ENCODE measurements around the gene AKNA.
"Not testable (repeated sequence)": the region's sequence is repeated elsewhere in the genome, so short reads cannot be mapped to it uniquely, and the experiment has no call there.

The AKNA gene

DNA sequence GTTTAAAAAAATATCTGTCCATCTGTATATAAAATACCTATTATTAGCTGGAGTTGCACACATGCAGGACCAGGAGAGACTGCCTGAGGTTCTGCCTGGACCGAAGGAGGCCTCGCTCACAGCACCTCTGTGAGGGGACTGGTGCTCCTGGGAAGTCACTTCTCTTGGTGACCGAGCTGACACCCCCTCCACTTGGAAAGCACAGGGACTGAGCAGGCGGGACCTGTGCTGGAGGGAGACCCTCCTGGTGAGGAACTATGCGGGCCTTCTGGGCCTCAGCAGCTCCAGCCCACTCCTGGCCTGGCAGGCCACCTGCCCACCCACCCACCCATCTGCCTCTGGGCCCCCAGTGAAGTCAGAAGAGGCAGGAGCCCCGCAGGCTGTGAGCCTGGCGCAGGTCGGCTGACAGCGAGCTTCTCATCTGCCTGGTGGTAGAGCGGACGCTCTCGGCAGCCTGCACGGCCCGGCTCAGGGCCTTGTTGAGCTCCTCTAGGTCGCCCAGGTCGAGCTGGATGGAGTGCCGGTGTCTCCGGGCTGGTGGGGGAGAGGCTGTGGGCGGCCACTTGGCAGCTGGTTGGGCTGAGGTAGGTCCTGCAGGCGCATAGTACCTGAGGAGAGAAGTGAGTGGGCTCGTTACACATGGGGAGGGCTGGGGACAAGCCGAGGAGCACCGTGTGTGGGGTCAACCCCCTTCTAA, 50.9 kb downstream of the AKNA start:
- DNase-seq (ENCODE audit: low spot score), result no peak

DNA sequence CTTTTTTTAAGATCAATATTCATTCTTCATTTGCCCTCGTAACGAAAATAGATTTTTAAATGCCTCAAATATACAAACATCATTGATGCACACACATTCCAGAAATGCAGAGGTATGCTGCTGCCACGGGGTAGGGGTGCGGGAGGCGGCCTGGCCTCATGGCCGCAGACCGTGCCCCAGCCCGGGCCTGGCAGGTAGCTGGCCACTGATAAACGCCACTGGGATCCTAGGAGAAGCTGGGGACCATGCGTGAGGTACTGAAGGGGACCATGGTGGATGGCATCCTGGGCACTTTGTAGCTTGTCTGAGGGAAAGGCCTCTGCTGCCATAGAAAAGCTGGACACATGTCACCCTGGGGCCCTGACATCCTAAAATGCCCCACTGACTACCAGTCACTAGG, 51.6 kb downstream of the AKNA start:
- DNase-seq (ENCODE audit: low spot score), result no peak

DNA sequence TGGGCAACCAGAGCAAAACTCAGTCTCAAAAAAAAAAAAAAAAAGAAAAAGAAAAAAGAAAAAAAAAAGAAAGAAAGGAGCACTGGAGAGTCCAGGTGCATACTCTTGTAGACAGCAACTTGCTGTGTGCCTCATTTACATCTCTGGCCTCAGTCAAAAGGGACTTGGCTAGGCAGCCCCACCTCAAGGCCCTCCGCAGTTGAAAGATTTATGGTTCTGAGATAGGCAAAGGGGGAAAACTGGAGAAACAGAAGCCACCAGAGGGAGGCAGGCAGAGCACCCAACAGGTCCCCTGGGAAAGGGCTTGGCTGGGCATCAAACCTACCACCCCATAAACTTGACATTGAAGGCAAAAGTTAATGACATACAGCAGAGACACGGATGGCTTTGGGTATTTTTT, 52.0 kb downstream of the AKNA start:
- no peak for DNase-seq (ENCODE audit: low spot score)

DNA sequence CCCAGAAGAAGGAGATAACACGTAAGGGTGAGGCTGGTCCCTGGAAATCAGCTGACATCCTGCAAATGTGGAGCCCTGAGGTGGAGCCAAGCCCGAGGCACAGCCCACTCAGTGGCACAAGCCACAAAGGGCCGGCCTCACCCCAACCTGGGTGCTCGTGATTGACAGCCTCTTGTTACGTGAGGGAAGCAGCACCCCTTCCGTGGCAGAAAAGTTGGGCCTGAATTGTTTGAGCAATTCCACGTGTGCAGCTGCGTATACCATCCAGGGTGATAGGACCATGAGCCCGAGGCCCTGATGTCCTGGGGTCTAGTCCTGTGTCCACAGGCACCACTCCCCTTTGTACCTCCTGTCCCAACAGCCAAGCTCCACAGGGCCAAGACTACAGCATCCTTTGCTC, 53.3 kb downstream of the AKNA start:
- no peak for DNase-seq (ENCODE audit: low spot score)

DNA sequence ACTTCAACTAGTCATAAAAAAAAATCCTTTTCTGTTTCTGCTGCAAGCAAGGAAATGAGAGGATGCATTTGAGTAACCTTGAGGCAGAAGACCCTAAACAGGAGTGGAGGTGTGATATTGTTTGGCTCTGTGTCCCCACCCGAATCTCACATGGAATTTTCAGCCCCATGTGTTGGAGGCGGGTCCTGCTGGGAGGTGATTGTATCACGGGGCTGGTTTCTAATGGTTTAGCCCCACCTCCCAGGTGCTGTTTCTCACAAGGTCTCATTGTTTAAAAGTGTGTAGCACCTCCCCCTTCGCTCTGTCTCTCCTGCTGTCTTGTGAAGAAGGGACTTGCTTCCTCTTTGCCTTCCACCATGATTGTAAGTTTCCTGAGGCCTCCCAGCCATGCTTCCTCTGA, 54.1 kb downstream of the AKNA start:
- DNase-seq (ENCODE audit: low spot score), result not testable (repeated sequence)

DNA sequence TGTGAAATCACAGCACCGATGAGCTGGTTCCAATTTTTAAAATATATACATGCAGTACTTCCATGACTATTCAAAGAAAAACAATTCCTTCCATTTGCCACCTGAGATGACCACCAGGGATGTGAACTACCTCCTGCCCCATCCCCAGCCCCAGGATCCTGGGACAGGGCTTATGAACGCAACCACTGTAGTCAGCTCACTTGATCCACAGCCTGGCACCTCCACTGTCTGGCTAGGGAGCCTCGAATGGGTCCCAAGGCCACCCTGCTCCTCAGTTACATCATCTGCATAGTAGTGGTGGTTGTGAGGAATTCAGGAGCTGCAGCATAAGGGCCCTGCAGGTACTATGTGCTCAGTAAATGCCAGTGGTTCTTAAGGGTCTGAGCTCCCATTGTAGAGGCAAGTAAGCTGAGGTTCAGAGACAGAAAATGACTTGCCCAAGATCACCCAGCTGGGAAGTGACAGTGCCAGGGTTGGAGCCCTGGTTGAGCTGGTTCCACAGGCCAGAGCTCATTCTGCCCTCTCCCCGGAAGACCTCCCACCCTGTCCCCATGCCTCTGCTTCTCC, 55.2 kb downstream of the AKNA start:
- DNase-seq (ENCODE audit: low spot score), result not testable (repeated sequence)

DNA sequence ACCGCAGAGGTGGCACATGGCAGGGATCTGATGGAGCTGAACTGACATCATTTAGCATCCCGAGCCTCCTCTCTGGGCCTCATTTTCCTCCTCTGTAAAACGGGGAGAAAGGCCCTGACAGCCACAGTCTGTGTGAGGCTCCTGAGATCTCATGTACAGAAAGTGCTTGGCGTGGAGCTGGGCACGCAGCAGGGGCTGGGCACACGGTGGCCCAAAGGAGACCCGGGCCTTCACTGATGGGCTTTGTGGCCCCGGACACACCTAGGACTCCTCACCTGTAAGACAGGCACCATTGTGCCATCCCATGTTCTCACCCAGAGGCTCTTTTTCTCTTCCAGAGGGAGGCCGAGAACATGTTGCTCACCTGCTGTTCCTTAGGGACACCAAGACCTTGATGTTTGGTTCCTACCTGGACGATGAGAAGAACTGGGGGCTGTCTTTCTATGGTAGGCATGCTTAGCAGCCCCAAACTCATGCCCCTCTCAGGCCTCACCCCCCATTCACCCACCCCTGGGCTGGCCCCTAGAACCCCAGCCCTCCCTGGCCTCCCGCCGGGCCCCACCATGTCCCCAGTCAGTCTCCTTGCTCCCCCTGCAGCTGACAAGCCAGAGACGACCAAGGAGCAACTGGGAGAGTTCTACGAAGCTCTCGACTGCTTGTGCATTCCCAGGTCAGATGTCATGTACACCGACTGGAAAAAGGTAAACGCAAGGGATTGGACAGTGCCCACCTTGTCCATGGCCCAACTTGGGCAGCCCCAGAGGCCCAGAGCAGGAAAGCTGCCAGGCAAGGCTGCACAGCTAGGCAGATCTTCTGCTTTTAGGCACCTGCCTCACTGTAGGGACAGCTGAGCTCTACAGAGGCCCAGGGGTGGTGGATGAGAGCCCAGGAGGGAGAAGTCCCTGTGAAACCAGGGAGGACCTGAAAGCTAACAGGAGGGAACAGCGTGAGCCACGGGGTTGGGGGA, 56.3 kb downstream of the AKNA start:
- not testable (repeated sequence) for DNase-seq (ENCODE audit: low spot score)

DNA sequence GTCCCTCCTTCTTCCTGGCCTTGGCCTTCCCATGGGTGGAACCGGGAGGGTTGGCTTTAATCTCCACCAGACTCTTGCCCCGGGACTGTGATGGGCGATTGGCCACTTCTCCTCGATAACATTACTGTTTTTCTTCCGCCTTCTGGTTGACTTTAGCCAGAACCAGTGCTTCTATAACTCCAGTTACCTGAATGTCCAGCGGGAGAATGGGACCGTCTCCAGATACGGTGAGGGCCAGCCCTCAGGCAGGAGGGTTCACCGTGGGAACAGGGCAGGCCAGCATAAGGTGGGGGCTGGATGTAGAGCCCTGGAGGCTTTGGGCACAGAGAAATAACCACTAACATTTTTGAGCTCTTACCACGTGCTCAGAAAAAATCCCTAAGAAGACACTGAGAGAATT, 57.1 kb downstream of the AKNA start:
- DNase-seq (ENCODE audit: low spot score), result no peak

DNA sequence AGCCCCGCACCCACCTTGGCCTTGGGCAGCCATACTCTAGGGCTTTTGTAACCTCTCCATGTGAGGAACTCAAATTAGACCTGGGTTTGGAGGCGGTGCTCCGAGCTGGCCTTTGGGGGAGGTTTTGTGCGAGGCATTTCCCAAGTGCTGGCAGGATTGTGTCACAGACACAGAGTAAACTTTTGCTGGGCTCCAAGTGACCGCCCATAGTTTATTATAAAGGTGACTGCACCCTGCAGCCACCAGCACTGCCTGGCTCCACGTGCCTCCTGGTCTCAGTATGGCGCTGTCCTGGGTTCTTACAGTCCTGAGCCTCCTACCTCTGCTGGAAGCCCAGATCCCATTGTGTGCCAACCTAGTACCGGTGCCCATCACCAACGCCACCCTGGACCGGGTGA, 58.2 kb downstream of the AKNA start, which contains the start of gene ORM2:
TSS of gene ORM2 (plus strand) at position 245 of the 398 bp plus-strand sequence. CDS start at position 281, 36 bp downstream.
- not testable (repeated sequence) for DNase-seq (ENCODE audit: low spot score)

DNA sequence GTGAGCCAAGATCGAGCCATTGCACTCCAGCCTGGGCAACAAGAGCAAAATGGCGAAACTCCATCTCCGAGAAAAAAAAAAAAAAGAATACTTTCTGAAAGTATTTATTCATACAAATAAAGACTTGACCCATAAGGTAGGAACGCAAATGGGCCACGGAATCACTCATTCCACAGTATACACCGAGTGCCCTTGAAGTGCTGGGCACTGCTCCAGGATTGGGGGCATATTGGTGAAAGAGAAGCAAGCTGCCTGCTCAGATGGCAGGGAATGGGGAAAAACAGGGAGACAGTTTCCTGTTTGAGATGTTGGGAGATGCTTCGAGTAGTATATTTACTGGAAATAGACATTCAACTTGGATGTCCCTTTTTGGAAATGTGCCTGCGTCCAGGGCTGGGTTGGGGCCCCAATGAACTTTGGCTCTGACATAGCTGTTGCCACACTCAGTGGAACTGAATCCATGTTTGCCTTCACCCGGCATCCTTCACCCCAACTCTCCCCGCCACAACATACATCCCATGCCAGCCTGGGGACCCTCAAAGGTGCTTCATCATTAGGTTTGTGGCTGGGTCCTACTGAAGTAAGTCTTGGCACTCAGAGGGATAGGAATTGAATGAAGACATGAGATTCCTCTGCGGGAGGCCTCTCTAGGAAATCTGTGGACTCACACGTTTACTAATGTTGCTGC, 58.7 kb downstream of the AKNA start:
- not testable (repeated sequence) for DNase-seq (ENCODE audit: low spot score)

DNA sequence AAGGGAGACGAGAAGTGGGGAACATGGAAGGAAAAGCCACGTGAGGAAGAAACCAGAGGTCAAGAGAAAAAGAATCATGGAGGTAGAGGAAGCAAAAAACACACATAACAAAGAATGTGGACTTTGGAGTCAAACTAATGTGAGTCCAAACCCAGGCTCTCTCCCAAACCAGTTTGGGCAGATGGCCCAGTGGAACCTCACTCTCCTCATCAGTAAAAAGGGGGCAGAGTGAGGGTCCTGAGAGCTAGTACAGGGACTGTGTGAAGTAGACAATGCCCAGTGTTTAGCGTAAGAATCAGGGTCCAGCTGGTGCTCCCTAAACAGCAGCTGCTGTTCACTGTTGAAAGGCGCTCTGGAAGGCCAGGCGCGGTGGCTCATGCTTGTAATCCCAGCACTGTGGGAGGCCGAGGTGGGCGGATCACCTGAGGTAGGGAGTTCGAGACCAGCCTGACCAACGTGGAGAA, 59.4 kb downstream of the AKNA start:
- DNase-seq (ENCODE audit: low spot score), result not testable (repeated sequence)

DNA sequence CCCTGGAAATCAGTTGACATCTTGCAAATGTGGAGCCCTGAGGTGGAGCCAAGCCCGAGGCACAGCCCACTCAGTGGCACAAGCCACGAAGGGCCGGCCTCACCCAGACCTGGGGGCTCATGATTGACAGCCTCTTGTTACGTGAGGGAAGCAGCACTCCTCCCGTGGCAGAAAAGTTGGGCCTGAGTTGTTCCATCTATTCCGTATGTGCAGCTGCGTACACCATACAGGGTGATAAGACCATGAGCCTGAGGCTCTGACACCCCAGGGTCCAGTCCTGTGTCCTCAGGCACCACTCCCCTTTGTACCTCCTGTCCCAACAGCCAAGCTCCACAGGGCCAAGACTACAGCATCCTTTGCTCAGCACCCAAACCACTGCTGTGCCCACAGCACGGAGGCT, 60.0 kb downstream of the AKNA start:
- no peak for DNase-seq (ENCODE audit: low spot score)

DNA sequence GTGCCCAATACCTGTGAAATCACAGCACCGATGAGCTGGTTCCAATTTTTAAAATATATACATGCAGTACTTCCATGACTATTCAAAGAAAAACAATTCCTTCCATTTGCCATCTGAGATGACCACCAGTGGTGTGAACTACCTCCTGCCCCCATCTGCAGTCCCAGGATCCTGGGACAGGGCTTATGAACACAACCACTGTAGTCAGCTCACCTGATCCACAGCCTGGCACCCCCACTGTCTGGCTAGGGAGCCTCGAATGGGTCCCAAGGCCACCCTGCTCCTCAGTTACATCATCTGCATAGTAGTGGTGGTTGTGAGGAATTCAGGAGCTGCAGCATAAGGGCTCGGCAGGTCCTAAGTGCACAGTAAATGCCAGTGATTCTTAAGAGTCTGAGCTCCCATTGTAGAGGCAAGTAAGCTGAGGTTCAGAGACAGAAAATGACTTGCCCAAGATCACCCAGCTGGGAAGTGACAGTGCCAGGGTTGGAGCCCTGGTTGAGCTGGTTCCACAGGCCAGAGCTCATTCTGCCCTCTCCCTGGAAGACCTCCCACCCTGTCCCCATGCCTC, 62.0 kb downstream of the AKNA start:
- not testable (repeated sequence) for DNase-seq (ENCODE audit: low spot score)

DNA sequence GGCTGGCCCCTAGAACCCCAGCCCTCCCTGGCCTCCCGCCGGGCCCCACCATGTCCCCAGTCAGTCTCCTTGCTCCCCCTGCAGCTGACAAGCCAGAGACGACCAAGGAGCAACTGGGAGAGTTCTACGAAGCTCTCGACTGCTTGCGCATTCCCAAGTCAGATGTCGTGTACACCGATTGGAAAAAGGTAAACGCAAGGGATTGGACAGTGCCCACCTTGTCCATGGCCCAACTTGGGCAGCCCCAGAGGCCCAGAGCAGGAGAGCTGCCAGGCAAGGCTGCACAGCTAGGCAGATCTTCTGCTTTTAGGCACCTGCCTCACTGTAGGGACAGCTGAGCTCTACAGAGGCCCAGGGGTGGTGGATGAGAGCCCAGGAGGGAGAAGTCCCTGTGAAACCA, 62.8 kb downstream of the AKNA start:
- not testable (repeated sequence) for DNase-seq (ENCODE audit: low spot score)

DNA sequence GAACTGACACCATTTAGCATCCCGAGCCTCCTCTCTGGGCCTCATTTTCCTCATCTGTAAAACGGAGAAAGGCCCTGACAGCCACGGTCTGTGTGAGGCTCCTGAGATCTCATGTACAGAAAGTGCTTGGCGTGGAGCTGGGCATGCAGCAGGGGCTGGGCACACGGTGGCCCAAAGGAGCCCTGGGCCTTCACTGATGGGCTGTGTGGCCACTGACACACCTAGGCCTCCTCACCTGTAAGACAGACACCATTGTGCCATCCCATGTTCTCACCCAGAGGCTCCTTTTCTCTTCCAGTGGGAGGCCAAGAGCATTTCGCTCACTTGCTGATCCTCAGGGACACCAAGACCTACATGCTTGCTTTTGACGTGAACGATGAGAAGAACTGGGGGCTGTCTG, 63.3 kb downstream of the AKNA start:
- DNase-seq (ENCODE audit: low spot score), result no peak

DNA sequence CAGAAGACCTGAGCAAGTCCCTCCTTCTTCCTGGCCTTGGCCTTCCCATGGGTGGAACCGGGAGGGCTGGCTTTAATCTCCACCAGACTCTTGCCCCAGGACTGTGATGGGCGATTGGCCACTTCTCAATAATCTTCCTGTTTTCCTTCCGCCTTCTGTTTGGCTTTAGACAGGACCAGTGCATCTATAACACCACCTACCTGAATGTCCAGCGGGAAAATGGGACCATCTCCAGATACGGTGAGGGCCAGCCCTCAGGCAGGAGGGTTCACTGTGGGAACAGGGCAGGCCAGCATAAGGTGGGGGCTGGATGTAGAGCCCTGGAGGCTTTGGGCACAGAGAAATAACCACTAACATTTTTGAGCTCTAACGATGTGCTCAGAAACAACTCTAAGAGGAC, 63.9 kb downstream of the AKNA start:
- DNase-seq (ENCODE audit: low spot score), result not testable (repeated sequence)

DNA sequence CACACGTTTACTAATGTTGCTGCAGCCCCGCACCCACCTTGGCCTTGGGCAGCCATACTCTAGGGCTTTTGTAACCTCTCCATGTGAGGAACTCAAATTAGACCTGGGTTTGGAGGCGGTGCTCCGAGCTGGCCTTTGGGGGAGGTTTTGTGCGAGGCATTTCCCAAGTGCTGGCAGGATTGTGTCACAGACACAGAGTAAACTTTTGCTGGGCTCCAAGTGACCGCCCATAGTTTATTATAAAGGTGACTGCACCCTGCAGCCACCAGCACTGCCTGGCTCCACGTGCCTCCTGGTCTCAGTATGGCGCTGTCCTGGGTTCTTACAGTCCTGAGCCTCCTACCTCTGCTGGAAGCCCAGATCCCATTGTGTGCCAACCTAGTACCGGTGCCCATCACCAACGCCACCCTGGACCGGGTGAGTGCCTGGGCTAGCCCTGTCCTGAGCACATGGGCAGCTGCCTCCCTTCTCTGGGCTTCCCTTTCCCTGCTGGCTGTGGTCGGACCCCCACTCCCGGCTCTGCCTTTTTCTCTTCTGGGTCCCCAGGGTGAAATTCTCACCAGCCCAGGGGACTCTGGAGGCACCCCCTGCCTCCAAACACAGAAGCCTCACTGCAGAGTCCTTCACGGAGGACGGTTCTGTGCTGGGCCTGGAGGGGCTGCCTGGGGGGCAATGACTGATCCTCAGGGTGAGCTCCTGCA, 64.8 kb downstream of the AKNA start, which contains the start of gene ORM1:
TSS of gene ORM1 (plus strand) at position 268 of the 701 bp plus-strand sequence. CDS start at position 304, 36 bp downstream.
- not testable (repeated sequence) for DNase-seq (ENCODE audit: low spot score)

DNA sequence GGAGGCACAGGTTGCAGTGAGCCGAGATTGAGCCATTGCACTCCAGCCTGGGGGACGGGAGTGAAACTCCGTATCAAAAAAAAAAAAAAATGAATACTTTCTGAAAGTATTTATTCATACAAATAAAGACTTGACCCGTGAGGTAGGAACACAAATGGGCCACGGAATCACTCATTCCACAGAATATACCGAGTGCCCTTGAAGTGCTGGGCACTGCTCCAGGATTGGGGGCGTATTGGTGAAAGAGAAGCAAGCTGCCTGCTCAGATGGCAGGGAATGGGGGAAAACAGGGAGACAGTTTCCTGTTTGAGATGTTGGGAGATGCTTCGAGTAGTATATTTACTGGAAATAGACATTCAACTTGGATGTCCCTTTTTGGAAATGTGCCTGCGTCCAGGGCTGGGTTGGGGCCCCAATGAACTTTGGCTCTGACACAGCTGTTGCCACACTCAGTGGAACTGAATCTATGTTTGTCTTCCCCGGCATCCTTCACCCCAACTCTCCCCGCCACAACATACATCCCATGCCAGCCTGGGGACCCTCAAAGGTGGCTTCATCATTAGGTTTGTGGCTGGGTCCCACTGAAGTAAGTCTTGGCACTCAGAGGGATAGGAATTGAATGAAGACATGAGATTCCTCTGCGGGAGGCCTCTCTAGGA, 65.5 kb downstream of the AKNA start:
- not testable (repeated sequence) for DNase-seq (ENCODE audit: low spot score)

DNA sequence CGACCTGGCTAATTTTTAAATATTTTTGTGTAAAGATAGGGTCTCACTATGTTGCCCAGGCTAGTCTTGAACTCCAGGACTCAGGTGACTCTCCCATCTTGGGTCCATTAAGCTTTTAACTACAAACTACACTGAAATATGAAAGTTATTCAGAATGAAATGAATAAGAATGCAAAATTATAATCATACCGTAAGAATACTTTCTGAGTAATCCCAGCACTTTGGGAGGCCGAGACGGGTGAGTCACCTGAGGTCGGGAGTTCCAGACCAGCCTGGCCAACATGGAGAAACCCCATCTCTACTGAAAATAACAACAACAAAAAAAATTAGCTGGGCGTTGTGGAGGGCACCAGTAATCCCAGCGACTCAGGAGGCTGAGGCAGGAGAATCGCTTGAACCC, 66.0 kb downstream of the AKNA start:
- no peak for DNase-seq (ENCODE audit: low spot score)

DNA sequence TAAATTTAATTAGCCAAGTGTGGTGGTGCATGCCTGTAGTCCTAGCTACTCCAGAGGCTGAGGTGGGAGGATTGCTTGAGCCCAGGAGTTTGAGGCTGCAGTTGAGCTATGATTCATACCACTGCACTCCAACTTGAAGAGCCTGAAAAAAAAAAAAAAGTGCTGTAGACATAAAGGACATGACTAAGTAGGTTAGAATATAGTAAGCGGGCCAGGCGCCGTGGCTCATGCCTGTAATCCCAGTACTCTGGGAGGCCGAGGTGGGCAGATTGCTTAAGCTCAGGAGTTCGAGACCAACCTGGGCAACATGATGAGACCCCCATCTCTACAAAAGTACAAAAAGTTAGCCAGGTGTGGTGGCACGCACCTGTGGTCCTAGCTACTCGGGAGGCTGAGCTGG, 67.1 kb downstream of the AKNA start:
- DNase-seq (ENCODE audit: low spot score), result not testable (repeated sequence)
